ENCODE results near the gene ABCA12.

Gene ABCA12

GRCh38 chr2:215161301-215161829, 22.9 kb upstream of the ABCA12 start:
- no peak for DNase-seq (ENCODE audit: extremely low spot score)
- ChIA-PET POLR2A (no interaction called here), CTCF (interaction anchor here (0.8 kb wide), 1 partner anchor 36 kb away, joined by 3 read pairs; no protein-coding TSS in a partner anchor)
- TF ChIP-seq CTCF (IDR thresholded peaks at IDR 0.05; ENCODE audit: control extremely low read depth, extremely low read depth, low read depth, missing control alignments), result no peak

DNA sequence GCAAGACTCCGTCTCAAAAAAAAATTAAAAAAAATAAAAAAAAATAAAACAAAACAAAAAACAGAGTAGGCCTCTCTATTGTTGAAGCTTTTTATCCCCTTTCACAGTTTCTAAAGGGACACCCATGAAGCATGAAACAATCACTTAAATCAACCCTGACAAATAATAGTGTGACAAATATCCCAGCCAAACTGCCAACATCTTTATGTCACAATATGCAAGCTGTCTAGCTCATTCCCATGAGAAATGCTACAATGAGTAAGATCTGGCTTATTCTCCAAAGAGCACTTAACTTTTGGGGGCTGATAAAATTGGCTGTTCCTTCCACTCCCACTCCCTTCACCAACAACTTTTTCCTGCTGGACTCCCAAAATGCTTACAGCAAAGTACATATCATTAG, 21.7 kb upstream of the ABCA12 start:
- no peak for TF ChIP-seq CTCF (IDR thresholded peaks at IDR 0.05; ENCODE audit: control extremely low read depth, extremely low read depth, low read depth, missing control alignments)
- ChIA-PET CTCF (interaction anchor here (1.3 kb wide), 1 partner anchor 9 kb away, joined by 3 read pairs; no protein-coding TSS in a partner anchor), POLR2A (no interaction called here)
- no peak for DNase-seq (ENCODE audit: extremely low spot score)

GRCh38 chr2:215156453-215156852, 18.0 kb upstream of the ABCA12 start:
- POLR2A ChIA-PET, result no interaction called here
- DNase-seq (ENCODE audit: extremely low spot score), result no peak
- CTCF ChIA-PET, result no interaction called here
- no peak for TF ChIP-seq CTCF (IDR thresholded peaks at IDR 0.05; ENCODE audit: control extremely low read depth, extremely low read depth, low read depth, missing control alignments)

DNA sequence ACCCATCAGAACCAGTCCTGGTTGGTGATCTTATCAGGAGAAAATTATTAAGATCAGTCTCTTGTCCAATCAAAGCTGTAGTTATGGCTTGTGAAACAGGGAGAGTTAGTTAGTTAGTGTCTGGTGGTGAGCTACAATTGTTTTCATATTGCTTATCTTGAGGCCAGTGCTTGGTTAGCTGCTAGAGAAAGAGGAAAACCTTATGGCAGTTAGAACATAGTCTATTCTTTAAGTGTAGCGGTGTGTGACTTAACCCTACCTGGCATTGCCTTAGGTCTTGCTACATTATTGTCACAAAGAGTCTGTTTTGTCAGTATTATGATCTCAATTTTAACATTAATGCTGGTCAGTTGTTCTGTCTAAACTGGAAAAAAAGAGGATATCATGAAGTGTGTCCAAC, 11.5 kb upstream of the ABCA12 start:
- DNase-seq (ENCODE audit: extremely low spot score), result no peak
- TF ChIP-seq CTCF (IDR thresholded peaks at IDR 0.05; ENCODE audit: control extremely low read depth, extremely low read depth, low read depth, missing control alignments), result no peak
- CTCF ChIA-PET, result interaction anchor here (1.0 kb wide), 1 partner anchor 40 kb away, joined by 3 read pairs; no protein-coding TSS in a partner anchor
- POLR2A ChIA-PET, result no interaction called here

DNA sequence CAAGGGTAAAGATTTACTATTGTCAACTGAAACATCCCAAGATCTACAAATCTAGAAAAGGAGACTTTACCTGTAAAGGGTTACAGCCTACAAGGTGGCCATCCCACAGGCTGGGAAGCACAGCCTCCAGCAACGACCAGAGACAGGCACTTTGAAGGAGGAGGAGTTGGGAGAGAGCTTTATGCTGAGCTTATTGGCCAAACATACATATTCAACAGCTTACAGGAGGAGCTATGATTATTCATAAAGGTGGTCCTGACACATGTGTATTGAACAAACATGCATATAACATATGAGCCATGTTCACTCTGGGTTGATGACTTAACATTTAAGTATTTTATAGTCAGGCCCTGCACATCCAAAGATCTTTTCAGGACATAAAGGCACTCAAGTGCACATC, 11.1 kb upstream of the ABCA12 start:
- POLR2A ChIA-PET, result no interaction called here
- TF ChIP-seq CTCF (IDR thresholded peaks at IDR 0.05; ENCODE audit: control extremely low read depth, extremely low read depth, low read depth, missing control alignments), result no peak
- CTCF ChIA-PET, result interaction anchor here (1.0 kb wide), 1 partner anchor 40 kb away, joined by 3 read pairs; no protein-coding TSS in a partner anchor
- no peak for DNase-seq (ENCODE audit: extremely low spot score)

GRCh38 chr2:215149060-215149459, 10.6 kb upstream of the ABCA12 start:
- TF ChIP-seq CTCF (IDR thresholded peaks at IDR 0.05; ENCODE audit: control extremely low read depth, extremely low read depth, low read depth, missing control alignments), result no peak
- no peak for DNase-seq (ENCODE audit: extremely low spot score)
- ChIA-PET CTCF (no interaction called here), POLR2A (no interaction called here)

Measured in GM10248 (cell line).